Bronchial epithelial cell (primary cell): Measurements from ENCODE around the gene ANKRD11. TPM values are rescaled to one million over a fixed set of nuclear protein-coding genes. Genes with fewer than 3 reads are reported as not detected.

Source experiments
- DNase-seq: peaks from one replicate; pipeline ENCODE4 v3.0.0-alpha.2; 2010; ENCODE audit warnings: low read depth
- FAIRE-seq: peaks from 2 replicates; lab custom pipeline; 2011; peaks lifted over from hg19 to GRCh38; lab: Jason Lieb, UNC
- H3K27me3 ChIP-seq: 2 replicates; pipeline ENCODE4 v1.5.1; 2011; ENCODE audit warnings: low read length; ENCODE audit not compliant: control insufficient read depth, insufficient read depth
- H3K36me3 ChIP-seq: 2 replicates; pipeline ENCODE4 v1.5.1; 2011; ENCODE audit warnings: low read length; ENCODE audit not compliant: control insufficient read depth, insufficient read depth
- H3K4me3 ChIP-seq: 2 replicates; pipeline ENCODE4 v1.5.1; 2011; ENCODE audit warnings: mild to moderate bottlenecking, low read depth, low read length, control low read depth
- CTCF ChIP-seq: IDR thresholded peaks from 2 replicates; pipeline ENCODE4 v1.5.1; 2011; ENCODE audit warnings: mild to moderate bottlenecking, moderate library complexity, low read length, control low read depth, inconsistent platforms; ENCODE audit not compliant: insufficient read depth, severe bottlenecking
- total RNA-seq: library from RNA; depleted of rRNA; stranded (reverse); fragments of >200 nt; gene quantifications from 2 replicates; pipeline ENCODE4 v1.2.1, GENCODE V29; 2014

The ANKRD11 gene
- total RNA-seq, 1 donor from 2014 or later, result 64.5 TPM

- H3K27me3 ChIP-seq, result no peaks in the 10 kb centered on the region
- DNase-seq, result no peak
- TF ChIP-seq CTCF, result no peak
- peaks cover 32% of the 10 kb centered on the region for H3K36me3 ChIP-seq
- no peak overlapping the region for H3K4me3 ChIP-seq
- FAIRE-seq, result no peak
Observed at GRCh38 chr16:89280546-89281188, 209.7 kb downstream of the ANKRD11 start.

GRCh38 chr16:89279666-89280481 is 210.5 kb downstream of the ANKRD11 start:
- Histone ChIP-seq H3K27me3 (no peaks in the 10 kb centered on the region), H3K4me3 (no peak overlapping the region), H3K36me3 (peaks cover 32% of the 10 kb centered on the region)
- no peak for DNase-seq
- no peak for FAIRE-seq
- no peak for TF ChIP-seq CTCF

- Histone ChIP-seq H3K4me3 (no peak overlapping the region), H3K27me3 (no peaks in the 10 kb centered on the region), H3K36me3 (peaks cover 37% of the 10 kb centered on the region)
- FAIRE-seq (no peak), DNase-seq (no peak)
- no peak for TF ChIP-seq CTCF
Observed at GRCh38 chr16:89278441-89279240, 211.7 kb downstream of the ANKRD11 start.

- Histone ChIP-seq H3K36me3 (peaks cover 38% of the 10 kb centered on the region), H3K4me3 (no peak overlapping the region), H3K27me3 (no peaks in the 10 kb centered on the region)
- no peak for FAIRE-seq
- DNase-seq, result no peak
- no peak for TF ChIP-seq CTCF
Observed at GRCh38 chr16:89277641-89278341, 212.6 kb downstream of the ANKRD11 start.

- TF ChIP-seq CTCF, result no peak
- H3K27me3 ChIP-seq, result no peaks in the 10 kb centered on the region
- H3K36me3 ChIP-seq, result peaks cover 35% of the 10 kb centered on the region
- DNase-seq (no peak), FAIRE-seq (no peak)
- no peak overlapping the region for H3K4me3 ChIP-seq
Observed at GRCh38 chr16:89277049-89277448, 213.3 kb downstream of the ANKRD11 start.
